ENCODE data around the gene ADAT1.

Gene ADAT1

DNA sequence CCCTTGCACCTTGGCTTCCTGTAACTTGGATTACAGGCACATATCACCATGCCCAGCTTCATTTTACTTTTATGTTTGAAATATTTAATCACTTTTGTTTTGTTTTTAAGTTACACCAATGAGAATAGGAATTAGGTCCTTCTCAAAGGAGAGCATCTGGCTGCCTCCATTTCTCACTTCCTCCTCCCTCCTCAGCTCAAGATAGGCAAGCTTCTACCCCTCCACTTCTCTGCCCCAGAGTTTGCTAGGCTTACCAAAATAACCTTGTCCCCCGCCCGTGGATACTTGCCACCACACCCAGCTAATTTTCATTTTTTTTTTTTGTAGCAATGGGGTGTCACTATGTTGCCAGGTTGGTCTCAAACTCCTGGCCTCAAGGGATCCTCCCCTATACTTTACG is 39.0 kb downstream of the ADAT1 start:
- no peak overlapping the region for H3K4me3 ChIP-seq (replicated peaks; ENCODE audit: insufficient read depth, low read length)
- H3K27ac ChIP-seq (replicated peaks) = no peak overlapping the region
- no peak for TF ChIP-seq CTCF (IDR thresholded peaks at IDR 0.05; ENCODE audit: insufficient read depth, low read length)
- no peak for DNase-seq (ENCODE audit: low read depth in 1 of 2, low spot score in 1 of 2)
- H3K27me3 ChIP-seq (ENCODE audit: insufficient read depth, poor library complexity, severe bottlenecking) = no peaks in the 10 kb centered on the region

DNA sequence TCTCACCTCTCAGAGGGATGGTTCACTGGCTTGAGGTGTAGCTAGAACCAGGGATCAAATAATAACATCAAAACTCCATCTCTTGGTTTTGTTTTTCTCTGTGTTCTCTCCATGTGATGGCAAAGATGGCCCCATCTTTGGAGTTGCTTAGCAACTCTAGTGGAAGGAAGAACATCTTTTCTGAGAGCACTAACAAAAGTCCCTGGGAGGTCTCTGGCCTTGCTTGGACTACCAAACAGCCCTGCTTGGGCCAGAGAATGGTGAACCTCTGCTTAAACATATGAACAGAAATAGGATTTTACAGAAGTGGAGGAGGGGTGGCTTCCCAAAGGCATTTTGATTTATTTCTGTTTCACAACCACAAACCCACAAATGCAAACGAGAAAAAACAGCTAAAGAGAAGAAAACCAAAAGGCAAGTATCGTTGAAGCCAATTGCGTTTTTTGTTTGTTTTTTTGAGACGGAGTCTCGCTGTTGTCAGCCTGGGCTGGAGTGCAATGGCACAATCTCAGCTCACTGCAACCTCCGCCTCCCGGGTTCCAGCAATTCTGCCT is 43.7 kb downstream of the ADAT1 start:
- TF ChIP-seq GABPA (IDR thresholded peaks at IDR 0.05; ENCODE audit: low read depth) (no peak), SPI1 (IDR thresholded peaks at IDR 0.05; ENCODE audit: borderline replicate concordance, low read depth) (no peak), POLR2AphosphoS5 (IDR thresholded peaks at IDR 0.05; ENCODE audit: low read depth) (no peak), CTCF (IDR thresholded peaks at IDR 0.05; ENCODE audit: insufficient read depth, low read length) (no peak)
- TF ChIP-seq, protein P1, sequence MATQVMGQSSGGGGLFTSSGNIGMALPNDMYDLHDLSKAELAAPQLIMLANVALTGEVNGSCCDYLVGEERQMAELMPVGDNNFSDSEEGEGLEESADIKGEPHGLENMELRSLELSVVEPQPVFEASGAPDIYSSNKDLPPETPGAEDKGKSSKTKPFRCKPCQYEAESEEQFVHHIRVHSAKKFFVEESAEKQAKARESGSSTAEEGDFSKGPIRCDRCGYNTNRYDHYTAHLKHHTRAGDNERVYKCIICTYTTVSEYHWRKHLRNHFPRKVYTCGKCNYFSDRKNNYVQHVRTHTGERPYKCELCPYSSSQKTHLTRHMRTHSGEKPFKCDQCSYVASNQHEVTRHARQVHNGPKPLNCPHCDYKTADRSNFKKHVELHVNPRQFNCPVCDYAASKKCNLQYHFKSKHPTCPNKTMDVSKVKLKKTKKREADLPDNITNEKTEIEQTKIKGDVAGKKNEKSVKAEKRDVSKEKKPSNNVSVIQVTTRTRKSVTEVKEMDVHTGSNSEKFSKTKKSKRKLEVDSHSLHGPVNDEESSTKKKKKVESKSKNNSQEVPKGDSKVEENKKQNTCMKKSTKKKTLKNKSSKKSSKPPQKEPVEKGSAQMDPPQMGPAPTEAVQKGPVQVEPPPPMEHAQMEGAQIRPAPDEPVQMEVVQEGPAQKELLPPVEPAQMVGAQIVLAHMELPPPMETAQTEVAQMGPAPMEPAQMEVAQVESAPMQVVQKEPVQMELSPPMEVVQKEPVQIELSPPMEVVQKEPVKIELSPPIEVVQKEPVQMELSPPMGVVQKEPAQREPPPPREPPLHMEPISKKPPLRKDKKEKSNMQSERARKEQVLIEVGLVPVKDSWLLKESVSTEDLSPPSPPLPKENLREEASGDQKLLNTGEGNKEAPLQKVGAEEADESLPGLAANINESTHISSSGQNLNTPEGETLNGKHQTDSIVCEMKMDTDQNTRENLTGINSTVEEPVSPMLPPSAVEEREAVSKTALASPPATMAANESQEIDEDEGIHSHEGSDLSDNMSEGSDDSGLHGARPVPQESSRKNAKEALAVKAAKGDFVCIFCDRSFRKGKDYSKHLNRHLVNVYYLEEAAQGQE (IDR thresholded peaks at IDR 0.05; ENCODE audit: insufficient replicate concordance, low read depth) = no peak
- no peak overlapping the region for H3K27ac ChIP-seq (replicated peaks)
- DNase-seq (ENCODE audit: low read depth in 1 of 2, low spot score in 1 of 2) = no peak
- H3K27me3 ChIP-seq (ENCODE audit: insufficient read depth, poor library complexity, severe bottlenecking) = no peaks in the 10 kb centered on the region
- H3K4me3 ChIP-seq (replicated peaks; ENCODE audit: insufficient read depth, low read length) = no peak overlapping the region

- no peak for TF ChIP-seq SPI1 (IDR thresholded peaks at IDR 0.05; ENCODE audit: borderline replicate concordance, low read depth)
- TF ChIP-seq, protein P1 (IDR thresholded peaks at IDR 0.05; ENCODE audit: insufficient replicate concordance, low read depth) = no peak
- no peak for TF ChIP-seq CTCF (IDR thresholded peaks at IDR 0.05; ENCODE audit: insufficient read depth, low read length)
- TF ChIP-seq GABPA (IDR thresholded peaks at IDR 0.05; ENCODE audit: low read depth) = no peak
- no peak for TF ChIP-seq POLR2AphosphoS5 (IDR thresholded peaks at IDR 0.05; ENCODE audit: low read depth)
- DNase-seq (ENCODE audit: low read depth in 1 of 2, low spot score in 1 of 2) = no peak
- H3K27ac ChIP-seq (replicated peaks) = no peak overlapping the region
- no peaks in the 10 kb centered on the region for H3K27me3 ChIP-seq (ENCODE audit: insufficient read depth, poor library complexity, severe bottlenecking)
- H3K4me3 ChIP-seq (replicated peaks; ENCODE audit: insufficient read depth, low read length) = no peak overlapping the region
These were observed 44.4 kb downstream of the ADAT1 start for GRCh38 chr16:75578725-75579124.

GRCh38 chr16:75578212-75578611 is 44.9 kb downstream of the ADAT1 start:
- Histone ChIP-seq H3K27ac (replicated peaks) (no peak overlapping the region), H3K27me3 (ENCODE audit: insufficient read depth, poor library complexity, severe bottlenecking) (no peaks in the 10 kb centered on the region), H3K4me3 (replicated peaks; ENCODE audit: insufficient read depth, low read length) (no peak overlapping the region)
- TF ChIP-seq POLR2AphosphoS5 (IDR thresholded peaks at IDR 0.05; ENCODE audit: low read depth) (no peak), SPI1 (IDR thresholded peaks at IDR 0.05; ENCODE audit: borderline replicate concordance, low read depth) (no peak), GABPA (IDR thresholded peaks at IDR 0.05; ENCODE audit: low read depth) (no peak), CTCF (IDR thresholded peaks at IDR 0.05; ENCODE audit: insufficient read depth, low read length) (no peak)
- TF ChIP-seq, protein P1 (IDR thresholded peaks at IDR 0.05; ENCODE audit: insufficient replicate concordance, low read depth) = no peak
- no peak for DNase-seq (ENCODE audit: low read depth in 1 of 2, low spot score in 1 of 2)
